CD14-positive monocyte (primary cell): ENCODE measurements around the gene A4GNT. TPM values are rescaled to one million over a fixed set of nuclear protein-coding genes. Genes with fewer than 3 reads are reported as not detected.

Experiments
- DNase-seq, 3 donors: peaks; one replicate each; pipeline ENCODE4 v3.0.0-alpha.2; 2011 to 2022
- H2AFZ ChIP-seq: 2 replicates; pipeline ENCODE4 v1.6.0; 2012; ENCODE audit warnings: mild to moderate bottlenecking, low read depth, low read length, inconsistent platforms; ENCODE audit not compliant: insufficient read depth, poor library complexity, severe bottlenecking
- H3K27ac ChIP-seq, 2 donors: 1 replicate in 1 of 2; 2 replicates in 1 of 2; pipeline ENCODE4 v1.5.1; 2012 to 2013; ENCODE audit warnings: low read length in 2 of 2, control low read depth in 1 of 2, inconsistent platforms in 1 of 2, low read depth in 1 of 2, mild to moderate bottlenecking in 1 of 2
- H3K27me3 ChIP-seq, 2 donors: one replicate each; pipeline versions ENCODE4 v1.6.0 to v1.6.1; 2011 to 2013; ENCODE audit warnings: low read length in 2 of 2; ENCODE audit not compliant: control insufficient read depth in 2 of 2, insufficient read depth in 2 of 2
- H3K36me3 ChIP-seq, 2 donors: replicated peaks in 1 of 2; 1 replicate in 1 of 2; 2 replicates in 1 of 2; pipeline versions ENCODE4 v1.5.1 to v1.6.1; 2012 to 2013; ENCODE audit warnings: low read length in 2 of 2, control low read depth in 1 of 2, inconsistent platforms in 1 of 2, mild to moderate bottlenecking in 1 of 2; ENCODE audit not compliant: insufficient read depth in 2 of 2, control insufficient read depth in 1 of 2
- H3K4me1 ChIP-seq, 2 donors: 1 replicate in 1 of 2; 2 replicates in 1 of 2; pipeline versions ENCODE4 v1.5.1 to v1.6.1; 2012 to 2013; ENCODE audit warnings: low read length in 2 of 2, control low read depth in 1 of 2, inconsistent platforms in 1 of 2, mild to moderate bottlenecking in 1 of 2, moderate library complexity in 1 of 2; ENCODE audit not compliant: insufficient read depth in 2 of 2, control insufficient read depth in 1 of 2
- H3K4me2 ChIP-seq: replicated peaks from 2 replicates; pipeline ENCODE3; 2012; ENCODE audit warnings: low read length, moderate library complexity, mild to moderate bottlenecking; ENCODE audit not compliant: poor library complexity, severe bottlenecking; ENCODE audit errors: extremely low read depth
- H3K4me3 ChIP-seq, 3 experiments: fragments of 200-600 bp in 1 of 3; sonication (generic) in 1 of 3; replicated peaks in 1 of 3; 1 replicate in 2 of 3; 2 replicates in 1 of 3; pipeline ENCODE4 v1.5.1; 2011 to 2013; ENCODE audit warnings: low read length in 3 of 3, mild to moderate bottlenecking in 3 of 3, control low read depth in 2 of 3, low read depth in 2 of 3, inconsistent platforms in 1 of 3, moderate library complexity in 1 of 3
- H3K79me2 ChIP-seq: 2 replicates; pipeline ENCODE4 v1.6.0; 2012; ENCODE audit warnings: mild to moderate bottlenecking, control low read depth, inconsistent platforms, low read length, moderate library complexity; ENCODE audit not compliant: insufficient read depth
- H3K9ac ChIP-seq: 2 replicates; pipeline ENCODE4 v1.6.0; 2017; ENCODE audit warnings: low read length, mild to moderate bottlenecking; ENCODE audit not compliant: insufficient read depth, poor library complexity, severe bottlenecking
- H3K9me3 ChIP-seq, 2 donors: replicated peaks in 1 of 2; 1 replicate in 1 of 2; 2 replicates in 1 of 2; pipeline versions ENCODE4 v1.5.1 to v1.6.1; 2012 to 2013; ENCODE audit warnings: low read length in 2 of 2, control low read depth in 1 of 2; ENCODE audit not compliant: control insufficient read depth in 1 of 2, insufficient read depth in 1 of 2
- H4K20me1 ChIP-seq: 2 replicates; pipeline ENCODE4 v1.6.0; 2012; ENCODE audit warnings: mild to moderate bottlenecking, low read length, control low read depth, moderate library complexity; ENCODE audit not compliant: insufficient read depth
- H3K27ac Mint-ChIP-seq, 7 donors: one replicate each; pipeline ENCODE4 v1.8.0; 2020; ENCODE audit warnings: mild to moderate bottlenecking in 7 of 7, mixed read lengths in 7 of 7, moderate library complexity in 6 of 7, inconsistent platforms in 2 of 7
- H3K27me3 Mint-ChIP-seq, 3 donors: one replicate each; pipeline ENCODE4 v1.8.0; 2021 to 2022; ENCODE audit warnings: low read depth in 3 of 3, mild to moderate bottlenecking in 3 of 3, mixed read lengths in 3 of 3, moderate library complexity in 3 of 3, inconsistent platforms in 1 of 3
- H3K36me3 Mint-ChIP-seq, 2 donors: one replicate each; pipeline ENCODE4 v1.8.0; 2020; ENCODE audit warnings: mixed read lengths in 2 of 2, inconsistent platforms in 1 of 2, mild to moderate bottlenecking in 1 of 2
- H3K4me1 Mint-ChIP-seq: one replicate; pipeline ENCODE4 v1.8.0; 2020; ENCODE audit warnings: mild to moderate bottlenecking, mixed read lengths
- H3K4me3 Mint-ChIP-seq, 2 donors: one replicate each; pipeline ENCODE4 v1.8.0; 2020; ENCODE audit warnings: mild to moderate bottlenecking in 2 of 2, mixed read lengths in 2 of 2, moderate library complexity in 1 of 2
- H3K9me3 Mint-ChIP-seq, 7 donors: one replicate each; pipeline ENCODE4 v1.8.0; 2020 to 2022; ENCODE audit warnings: mixed read lengths in 7 of 7, mild to moderate bottlenecking in 6 of 7, moderate library complexity in 6 of 7, inconsistent platforms in 2 of 7
- whole genome bisulfite sequencing: methylation state at CpG from one replicate; pipeline ENCODE4 v1.1.5; 2013; ENCODE audit warnings: missing lambda C conversion rate; ENCODE audit not compliant: insufficient coverage; 5-methylcytosine and 5-hydroxymethylcytosine counted together
- intact Hi-C, 2 donors: fragments of 100-400 bp; cut with micrococcal nuclease; formaldehyde crosslinking; loops; one replicate each; pipeline versions ENCODE4 v1.15.0 to v1.15.1; 2023
- polyA plus RNA-seq, 3 donors: library from polyadenylated mRNA; depleted of rRNA in 1 of 3; unstranded in 2 of 3; stranded (reverse) in 1 of 3; fragments of 300-500 nt in 2 of 3; fragments of >200 nt in 1 of 3; fragmentation: Illumina TruSeq in 2 of 3; gene quantifications; 1 replicate in 2 of 3; 2 replicates in 1 of 3; pipeline ENCODE4 v1.2.3, GENCODE V29; 2012 to 2021
- TF ChIP-seq, protein P1 (sequence below): fragments of 200-600 bp; IDR thresholded peaks from one replicate; pipeline ENCODE4 v1.8.0; 2022; ENCODE audit warnings: antibody characterized with exemption, mild to moderate bottlenecking

A4GNT gene
- polyA plus RNA-seq, 3 donors = not detected

DNA sequence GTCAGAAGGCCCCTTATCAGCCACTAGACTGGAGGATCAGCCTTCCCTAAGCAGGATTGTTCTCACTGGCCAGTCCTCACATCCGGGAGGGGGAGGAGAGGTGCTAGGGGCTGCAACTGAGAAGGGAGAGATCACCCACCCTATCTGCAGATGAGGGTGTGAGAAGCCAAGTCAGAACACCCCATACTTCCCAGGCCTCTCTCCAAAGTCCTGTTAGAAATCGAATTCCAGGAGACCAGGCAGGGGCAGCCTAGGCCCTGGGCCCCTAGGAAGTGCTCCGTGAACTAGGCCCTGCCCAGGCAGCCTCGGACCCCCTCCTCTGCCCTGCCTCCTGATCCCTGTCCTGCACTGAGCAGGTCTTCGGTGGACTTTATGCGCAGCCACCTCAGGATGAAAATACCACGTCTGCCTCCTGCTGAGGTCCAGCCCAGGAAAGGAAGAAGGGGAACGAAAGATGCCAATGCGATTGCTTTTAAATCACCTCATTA is 17.7 kb downstream of the A4GNT start:
- no peaks in the 10 kb centered on the region for H4K20me1 ChIP-seq
- H3K36me3 ChIP-seq = no peaks in the 10 kb centered on the region
- no peaks in the 10 kb centered on the region for H3K27me3 ChIP-seq
- intact Hi-C loops = no loop called here
- no peak overlapping the region for H3K9ac ChIP-seq
- whole genome bisulfite sequencing = 37% methylated on average over 7 of the region's 9 CpGs
- Mint-ChIP-seq H3K36me3 (peaks cover 0 to 3% of the 10 kb centered on the region in 2 donors), H3K4me3 (peak overlapping the region; percentile 91 to 94), H3K9me3 (peaks cover 0 to 2% (median 0%) of the 10 kb centered on the region in 7 donors), H3K27me3 (peaks cover 0 to 4% (median 1%) of the 10 kb centered on the region in 3 donors), H3K4me1 (peaks cover 28% of the 10 kb centered on the region), H3K27ac (no peak overlapping the region)
- peaks cover 11 to 18% of the 10 kb centered on the region in 2 donors for H3K4me1 ChIP-seq
- no peak overlapping the region for H3K27ac ChIP-seq
- H3K79me2 ChIP-seq = no peaks in the 10 kb centered on the region
- peak overlapping the region; percentile 98 for H2AFZ ChIP-seq
- no peak for DNase-seq
- H3K4me3 ChIP-seq = peak overlapping the region in 1 of 3 experiments; percentile 87
- peak overlapping the region; percentile 88 for H3K4me2 ChIP-seq
- TF ChIP-seq, protein P1, sequence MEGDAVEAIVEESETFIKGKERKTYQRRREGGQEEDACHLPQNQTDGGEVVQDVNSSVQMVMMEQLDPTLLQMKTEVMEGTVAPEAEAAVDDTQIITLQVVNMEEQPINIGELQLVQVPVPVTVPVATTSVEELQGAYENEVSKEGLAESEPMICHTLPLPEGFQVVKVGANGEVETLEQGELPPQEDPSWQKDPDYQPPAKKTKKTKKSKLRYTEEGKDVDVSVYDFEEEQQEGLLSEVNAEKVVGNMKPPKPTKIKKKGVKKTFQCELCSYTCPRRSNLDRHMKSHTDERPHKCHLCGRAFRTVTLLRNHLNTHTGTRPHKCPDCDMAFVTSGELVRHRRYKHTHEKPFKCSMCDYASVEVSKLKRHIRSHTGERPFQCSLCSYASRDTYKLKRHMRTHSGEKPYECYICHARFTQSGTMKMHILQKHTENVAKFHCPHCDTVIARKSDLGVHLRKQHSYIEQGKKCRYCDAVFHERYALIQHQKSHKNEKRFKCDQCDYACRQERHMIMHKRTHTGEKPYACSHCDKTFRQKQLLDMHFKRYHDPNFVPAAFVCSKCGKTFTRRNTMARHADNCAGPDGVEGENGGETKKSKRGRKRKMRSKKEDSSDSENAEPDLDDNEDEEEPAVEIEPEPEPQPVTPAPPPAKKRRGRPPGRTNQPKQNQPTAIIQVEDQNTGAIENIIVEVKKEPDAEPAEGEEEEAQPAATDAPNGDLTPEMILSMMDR = no peak
- H3K9me3 ChIP-seq = no peaks in the 10 kb centered on the region

DNA sequence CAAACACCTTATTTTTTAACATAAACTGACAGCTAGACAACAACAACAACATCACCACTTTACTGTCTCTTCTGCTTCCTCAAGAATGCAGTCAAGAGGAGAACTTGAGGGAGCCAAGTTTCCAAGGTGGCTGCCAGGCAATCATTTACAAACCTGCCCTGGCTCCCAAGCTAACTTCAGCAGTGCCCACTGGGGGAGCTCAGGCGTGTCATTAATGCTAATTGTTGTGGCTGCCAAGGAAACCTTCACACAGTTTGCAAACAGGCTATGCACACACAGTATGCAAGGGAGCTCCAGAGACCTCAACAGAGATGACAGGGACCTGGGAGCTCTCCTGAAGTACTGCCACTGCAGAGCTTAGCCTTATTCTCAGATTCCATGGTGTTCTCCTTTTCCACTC is 18.9 kb downstream of the A4GNT start:
- Histone ChIP-seq H3K4me2 (no peak overlapping the region), H3K9me3 (no peaks in the 10 kb centered on the region), H3K9ac (no peak overlapping the region), H3K27me3 (no peaks in the 10 kb centered on the region), H3K27ac (no peak overlapping the region), H3K4me3 (no peak overlapping the region), H3K36me3 (no peaks in the 10 kb centered on the region), H4K20me1 (no peaks in the 10 kb centered on the region), H3K4me1 (peaks cover 11 to 18% of the 10 kb centered on the region in 2 donors), H3K79me2 (no peaks in the 10 kb centered on the region), H2AFZ (no peak overlapping the region)
- no peak for DNase-seq
- intact Hi-C loops = no loop called here
- H3K27me3 Mint-ChIP-seq = peaks cover 0 to 2% (median 0%) of the 10 kb centered on the region in 3 donors
- no CpG with 5 or more reads among the region's 1 CpG for WGBS
- H3K9me3 Mint-ChIP-seq = peaks cover 0 to 2% (median 0%) of the 10 kb centered on the region in 7 donors
- H3K4me1 Mint-ChIP-seq = peaks cover 24% of the 10 kb centered on the region
- H3K4me3 Mint-ChIP-seq = no peak overlapping the region
- no peak overlapping the region for H3K27ac Mint-ChIP-seq
- H3K36me3 Mint-ChIP-seq = peaks cover 0 to 3% of the 10 kb centered on the region in 2 donors
- TF ChIP-seq, protein P1 = no peak
